HCT116 (cell line): ENCODE measurements around the gene GARS1. TPM values are rescaled to one million over a fixed set of nuclear protein-coding genes. Genes with fewer than 3 reads are reported as not detected.

Experiments used
- ATAC-seq: fragments of 200-7000 bp; cut with Tn5 transposase; 2 replicates; pipeline ENCODE4 v1.9.1; 2020; ENCODE audit warnings: mild to moderate bottlenecking, moderate library complexity
- BruUV-seq: library from RNA; stranded (reverse); fragments of 400-500 nt; replicated peaks from 2 replicates; lab custom pipeline; 2021; lab: Mats Ljungman, UMichigan
- CTCF ChIA-PET: fragments of 300-600 bp; sonication (Branson Sonifier 250); formaldehyde crosslinking; loops from one replicate; lab custom pipeline; 2021; ENCODE audit warnings: antibody characterized with exemption; lab: Charles Lee
- POLR2A ChIA-PET: fragments of 300-600, 350-600 bp; sonication (Branson Sonifier 250); formaldehyde crosslinking; loops from one replicate; lab custom pipeline; 2021; ENCODE audit warnings: antibody characterized with exemption; lab: Charles Lee
- RAD21 ChIA-PET, 2 experiments: fragments of 300-600 bp; sonication (Branson Sonifier 250); formaldehyde crosslinking; loops; one replicate each; lab custom pipeline; 2023; ENCODE audit warnings: low total read pairs in 2 of 2; ENCODE audit not compliant: uncharacterized antibody in 2 of 2, unreplicated experiment in 2 of 2, low non-redundant PET in 1 of 2; lab: Charles Lee
- DNase-seq: peaks from one replicate; pipeline ENCODE4 v3.0.0-alpha.2; 2010; ENCODE audit warnings: low read depth, low spot score
- H2AFZ ChIP-seq: fragments of 200-600 bp; shearing (Covaris generic), sonication (generic); 2 replicates; pipeline ENCODE4 v1.6.1; 2017; ENCODE audit warnings: low read depth, mixed run types, mixed read lengths, antibody characterized with exemption, low read length; ENCODE audit not compliant: poor library complexity, severe bottlenecking
- H3K27ac ChIP-seq: 2 replicates; pipeline ENCODE4 v1.5.1; 2012; ENCODE audit warnings: low read depth, low read length
- H3K27me3 ChIP-seq: fragments of 200-600 bp; sonication (generic); 2 replicates; pipeline ENCODE4 v1.6.1; 2016; ENCODE audit warnings: mixed run types, low read length, mixed read lengths; ENCODE audit not compliant: insufficient read depth
- H3K36me3 ChIP-seq, 2 experiments: fragments of 200-500 bp in 1 of 2; fragments of 200-600 bp in 1 of 2; sonication (Bioruptor generic) in 1 of 2; sonication (generic) in 1 of 2; 2 replicates each; pipeline versions ENCODE4 v1.5.1 to v1.6.1; 2014 to 2016; ENCODE audit warnings: low read length in 2 of 2, inconsistent platforms in 1 of 2, mixed read lengths in 1 of 2, mixed run types in 1 of 2; ENCODE audit not compliant: insufficient read depth in 2 of 2, control insufficient read depth in 1 of 2
- H3K4me1 ChIP-seq, 2 experiments: fragments of 200-600 bp in 1 of 2; sonication (generic) in 1 of 2; 2 replicates each; pipeline versions ENCODE4 v1.5.1 to v1.6.1; 2012 to 2017; ENCODE audit warnings: low read length in 2 of 2, inconsistent platforms in 1 of 2, mild to moderate bottlenecking in 1 of 2, mixed read lengths in 1 of 2, mixed run types in 1 of 2, moderate library complexity in 1 of 2; ENCODE audit not compliant: insufficient read depth in 2 of 2, control insufficient read depth in 1 of 2
- H3K4me2 ChIP-seq: fragments of 200-600 bp; sonication (generic); 2 replicates; pipeline ENCODE4 v1.6.1; 2017; ENCODE audit warnings: mixed run types, low read length, mixed read lengths
- H3K4me3 ChIP-seq, 2 experiments: fragments of 200-600 bp in 1 of 2; sonication (generic) in 1 of 2; replicated peaks in 1 of 2; 2 replicates each; pipeline ENCODE4 v1.5.1; 2011 to 2016; ENCODE audit warnings: low read length in 2 of 2, control low read depth in 1 of 2, low read depth in 1 of 2, mild to moderate bottlenecking in 1 of 2, mixed read lengths in 1 of 2, mixed run types in 1 of 2
- H3K79me2 ChIP-seq: fragments of 200-600 bp; sonication (generic); 2 replicates; pipeline ENCODE4 v1.6.1; 2017; ENCODE audit warnings: mild to moderate bottlenecking, mixed run types, low read length, moderate library complexity, mixed read lengths; ENCODE audit not compliant: insufficient read depth
- H3K9ac ChIP-seq: fragments of 200-600 bp; sonication (generic); 2 replicates; pipeline ENCODE4 v1.6.1; 2016; ENCODE audit warnings: low read length, mixed read lengths
- H3K9me2 ChIP-seq: fragments of 200-600 bp; sonication (generic), shearing (Covaris generic); 2 replicates; pipeline ENCODE4 v1.6.1; 2017; ENCODE audit warnings: mixed run types, mild to moderate bottlenecking, moderate library complexity; ENCODE audit not compliant: insufficient read depth
- H3K9me3 ChIP-seq, 2 experiments: fragments of 200-500 bp in 1 of 2; fragments of 200-600 bp in 1 of 2; sonication (Bioruptor generic) in 1 of 2; sonication (generic) in 1 of 2; 2 replicates each; pipeline ENCODE4 v1.6.1; 2014 to 2017; ENCODE audit warnings: low read length in 2 of 2, mixed read lengths in 2 of 2, inconsistent platforms in 1 of 2, low read depth in 1 of 2, mild to moderate bottlenecking in 1 of 2, mixed run types in 1 of 2, moderate library complexity in 1 of 2; ENCODE audit not compliant: control insufficient read depth in 1 of 2, insufficient read depth in 1 of 2
- H4K20me1 ChIP-seq: fragments of 200-600 bp; sonication (generic), shearing (Covaris generic); 2 replicates; pipeline ENCODE4 v1.6.1; 2017; ENCODE audit warnings: mixed run types, mild to moderate bottlenecking, moderate library complexity; ENCODE audit not compliant: insufficient read depth
- CBX3 ChIP-seq: IDR thresholded peaks from 2 replicates; pipeline ENCODE4 v1.6.1; 2012; ENCODE audit warnings: low read depth
- EZH2 ChIP-seq: fragments of 200-600 bp; sonication (generic); IDR thresholded peaks from 2 replicates; pipeline ENCODE4 v1.6.1; 2017; ENCODE audit warnings: antibody characterized with exemption, mixed run types
- FOSL1 ChIP-seq: IDR thresholded peaks from 2 replicates; pipeline ENCODE4 v1.6.1; 2012; ENCODE audit warnings: low read depth
- JUND ChIP-seq: IDR thresholded peaks from 2 replicates; pipeline ENCODE4 v1.6.1; 2012
- RAD21 ChIP-seq: IDR thresholded peaks from 2 replicates; pipeline ENCODE4 v1.6.1; 2012; ENCODE audit warnings: low read depth, mild to moderate bottlenecking
- SP1 ChIP-seq: IDR thresholded peaks from 2 replicates; pipeline ENCODE4 v1.6.1; 2012; ENCODE audit warnings: low read depth
- TCF7L2 ChIP-seq: IDR thresholded peaks from 2 replicates; pipeline ENCODE4 v1.7.0; 2011; ENCODE audit warnings: borderline replicate concordance, inconsistent platforms; ENCODE audit not compliant: insufficient read depth, insufficient read length; ENCODE audit errors: extremely low read depth
- ZNF274 ChIP-seq: fragments of 200-500 bp; sonication (Bioruptor generic); IDR thresholded peaks from 2 replicates; pipeline ENCODE4 v1.6.1; 2014; ENCODE audit warnings: mild to moderate bottlenecking, low read depth, low read length, inconsistent platforms
- intact Hi-C: fragments of 100-400 bp; cut with micrococcal nuclease; formaldehyde crosslinking; loops from 2 replicates; pipeline ENCODE4 v1.10.0; 2022
- total RNA-seq: library from RNA; stranded (reverse); gene quantifications from one replicate; pipeline ENCODE4 v1.2.1, GENCODE V29; 2021; ENCODE audit not compliant: unreplicated experiment

The GARS1 gene
- total RNA-seq, 1 experiment from 2014 or later = 329 TPM

GRCh38 chr7:30563326-30563942, 31.2 kb upstream of the GARS1 start:
- Histone ChIP-seq H4K20me1 (no peaks in the 10 kb centered on the region), H3K27ac (peak overlapping the region; percentile 6; the same call in 1 of the 2 replicates), H2AFZ (no peak overlapping the region), H3K4me1 (peaks cover 15 to 24% of the 10 kb centered on the region in 2 experiments), H3K79me2 (no peaks in the 10 kb centered on the region), H3K9me2 (no peaks in the 10 kb centered on the region), H3K27me3 (no peaks in the 10 kb centered on the region), H3K4me2 (peak overlapping the region; percentile 67), H3K4me3 (peak overlapping the region in 1 of 2 experiments; percentile 22; a peak in 2 of 4 replicates), H3K9me3 (no peaks in the 10 kb centered on the region), H3K36me3 (peaks cover 0 to 13% of the 10 kb centered on the region in 2 experiments; a peak in 1 of 4 replicates), H3K9ac (no peak overlapping the region)
- ChIA-PET CTCF (interaction anchor here (0.6 to 3.7 kb wide), 20 partner anchors 10 to 815 kb away, joined by 3 to 50 read pairs (median 3); no protein-coding TSS in a partner anchor), RAD21 (interaction anchor here (1.0 to 2.4 kb wide), 9 partner anchors 10 to 287 kb away, joined by 3 to 11 read pairs (median 8); no protein-coding TSS in a partner anchor), POLR2A (interaction anchor here (1.9 kb wide), 1 partner anchor 13 kb away, joined by 6 read pairs; no protein-coding TSS in a partner anchor)
- DNase-seq (no peak), ATAC-seq (peak; percentile 73)
- no peak for TF ChIP-seq SP1
- TF ChIP-seq RAD21 = peak; percentile 6; the same call in 1 of the 2 replicates
- TF ChIP-seq EZH2 = no peak
- TF ChIP-seq ZNF274 = no peak
- peak; percentile 60 for TF ChIP-seq FOSL1
- peak; percentile 26; the same call in 1 of the 2 replicates for TF ChIP-seq CBX3
- TF ChIP-seq TCF7L2 = peak; percentile 36
- peak; percentile 58 for TF ChIP-seq JUND
- intact Hi-C loops = loop anchor here (5.0 to 10.0 kb wide), 2 partner anchors 141 to 499 kb away; no protein-coding TSS in a partner anchor
- no TSS peak for BruUV-seq
